NCI-H526 (cell line): Measurements from ENCODE around the gene GRM4.

ENCODE experiments used
- DNase-seq, 2 experiments: peaks; one replicate each; lab custom pipeline; 2025; lab: John Stamatoyannopoulos, UW

The GRM4 gene

DNA sequence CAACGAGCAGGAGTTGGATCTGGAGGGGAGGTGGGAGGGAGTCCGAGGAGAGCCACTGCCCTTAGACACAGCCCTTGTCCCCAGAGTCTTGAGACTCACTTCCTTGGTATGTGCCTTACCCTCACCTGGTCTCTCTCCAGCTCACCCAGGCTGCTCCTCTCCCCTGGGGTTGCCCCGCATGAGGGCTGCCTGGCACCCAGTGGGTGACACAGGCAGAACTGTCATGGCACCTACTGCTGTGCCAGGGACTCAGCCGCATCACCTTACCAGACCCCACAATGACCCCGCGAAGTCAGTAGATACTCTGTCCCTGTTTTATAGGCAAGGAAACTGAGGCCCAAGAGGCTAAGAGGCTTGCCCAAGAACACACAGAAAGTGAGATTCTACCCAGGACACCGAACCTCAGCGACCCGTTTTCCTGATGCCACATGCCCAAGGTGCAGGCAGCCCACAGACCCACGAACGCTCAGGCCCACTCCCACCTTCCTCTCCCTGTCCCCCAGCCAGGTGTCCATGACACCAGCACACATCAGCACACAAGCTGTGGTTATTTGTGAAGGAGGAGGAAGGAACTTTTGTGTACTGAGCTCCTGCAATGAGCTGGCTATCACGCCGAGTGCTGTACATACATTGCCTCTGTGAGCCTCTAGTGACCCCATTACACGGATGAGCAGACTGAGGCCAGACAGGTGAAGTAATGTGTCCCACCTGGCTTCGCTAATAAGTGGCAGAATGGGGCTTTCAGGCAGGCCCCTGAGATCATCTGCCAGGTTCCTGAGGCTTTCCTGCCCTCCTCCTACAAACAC, 168.1 kb downstream of the GRM4 start:
- no peak for DNase-seq

DNA sequence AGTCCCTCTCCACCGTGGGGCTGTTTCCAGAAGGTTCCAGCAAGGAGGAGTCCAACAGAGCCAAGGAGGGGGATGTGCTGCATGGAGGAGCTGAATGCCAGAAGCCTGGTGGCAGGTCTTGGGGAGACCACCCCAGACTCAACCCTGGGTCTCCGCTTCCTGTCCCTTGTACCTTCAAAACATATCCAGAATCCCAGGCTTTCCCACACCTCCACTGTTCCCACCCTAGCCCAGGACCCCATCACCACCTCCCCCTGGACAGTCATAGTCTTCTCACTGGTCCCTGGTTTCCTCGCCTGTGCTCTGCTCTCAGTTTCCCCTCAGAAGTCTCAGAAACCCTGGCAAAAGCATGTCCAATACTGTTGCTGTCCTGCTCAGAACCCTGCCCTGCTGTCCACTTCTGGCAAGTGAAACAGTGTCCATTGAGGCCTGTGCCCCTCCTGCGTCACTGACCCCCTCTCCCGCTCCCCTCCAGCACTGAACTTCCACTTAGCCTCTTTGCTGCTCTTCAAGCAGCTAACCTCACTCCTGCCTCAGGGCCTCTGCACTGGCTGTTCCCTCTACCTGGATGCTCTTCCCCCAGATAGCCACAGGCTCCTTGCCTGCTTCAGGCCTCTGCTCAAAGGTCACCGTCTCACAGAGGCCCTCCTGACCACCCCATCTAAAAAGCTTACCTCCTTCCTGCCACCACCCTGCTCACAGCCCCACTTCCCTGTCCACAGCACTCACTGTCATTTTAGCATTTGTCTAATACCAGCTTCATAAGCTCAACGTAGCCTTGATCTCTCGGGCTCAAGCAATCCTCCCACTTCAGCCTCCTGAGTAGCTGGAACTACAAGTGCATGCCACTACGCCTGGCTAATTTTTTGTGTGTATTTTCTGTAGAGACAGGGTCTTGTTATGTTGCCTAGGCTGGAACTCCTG, 169.2 kb downstream of the GRM4 start:
- no peak for DNase-seq

DNA sequence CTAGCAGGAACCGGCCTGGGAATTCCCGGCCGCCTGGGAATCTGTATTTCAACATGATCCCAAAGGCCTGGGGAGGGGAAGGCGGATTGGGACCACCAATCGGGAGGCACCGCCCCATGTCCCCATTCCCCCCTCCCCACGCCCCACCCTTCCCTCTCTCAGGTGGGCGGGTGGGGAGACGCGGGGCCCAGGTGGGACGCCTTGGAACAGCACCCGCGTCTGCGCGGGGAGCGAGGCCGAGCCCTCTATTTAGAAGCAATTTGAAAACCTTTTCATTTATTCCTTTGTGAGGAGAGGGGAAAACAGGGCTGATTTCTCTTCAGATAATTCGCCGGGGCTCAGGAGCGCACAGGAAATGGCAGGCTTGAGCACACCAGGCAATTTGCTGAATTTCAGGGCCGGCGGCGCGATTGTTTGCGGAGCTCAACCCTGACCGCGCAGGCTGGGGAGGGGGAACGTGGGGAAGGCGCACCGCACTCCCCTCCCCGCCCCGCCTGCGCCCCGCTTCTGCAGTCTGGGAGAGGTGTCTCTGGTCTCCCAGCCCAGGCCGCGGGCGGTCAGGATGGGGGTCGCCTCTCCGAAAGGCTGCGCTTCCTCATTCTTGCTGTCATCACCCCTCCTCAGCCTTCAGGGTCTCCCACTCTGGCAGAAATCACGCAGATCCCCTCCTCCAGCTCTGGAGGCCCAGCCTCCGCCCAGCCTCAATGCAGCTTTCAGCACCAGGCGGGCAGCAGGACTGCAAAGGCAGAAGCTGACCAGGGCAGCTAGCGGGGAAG, 170.0 kb downstream of the GRM4 start:
- no peak for DNase-seq

- no peak for DNase-seq
Observed at GRCh38 chr6:33974471-33974870, 171.4 kb downstream of the GRM4 start.

GRCh38 chr6:33974030-33974429, 171.9 kb downstream of the GRM4 start:
- peak; percentile 45 to 56 for DNase-seq

- DNase-seq = no peak
Observed at GRCh38 chr6:33971580-33971979, 174.3 kb downstream of the GRM4 start.
